ENCODE data around the gene LMAN2.

LMAN2 gene

DNA sequence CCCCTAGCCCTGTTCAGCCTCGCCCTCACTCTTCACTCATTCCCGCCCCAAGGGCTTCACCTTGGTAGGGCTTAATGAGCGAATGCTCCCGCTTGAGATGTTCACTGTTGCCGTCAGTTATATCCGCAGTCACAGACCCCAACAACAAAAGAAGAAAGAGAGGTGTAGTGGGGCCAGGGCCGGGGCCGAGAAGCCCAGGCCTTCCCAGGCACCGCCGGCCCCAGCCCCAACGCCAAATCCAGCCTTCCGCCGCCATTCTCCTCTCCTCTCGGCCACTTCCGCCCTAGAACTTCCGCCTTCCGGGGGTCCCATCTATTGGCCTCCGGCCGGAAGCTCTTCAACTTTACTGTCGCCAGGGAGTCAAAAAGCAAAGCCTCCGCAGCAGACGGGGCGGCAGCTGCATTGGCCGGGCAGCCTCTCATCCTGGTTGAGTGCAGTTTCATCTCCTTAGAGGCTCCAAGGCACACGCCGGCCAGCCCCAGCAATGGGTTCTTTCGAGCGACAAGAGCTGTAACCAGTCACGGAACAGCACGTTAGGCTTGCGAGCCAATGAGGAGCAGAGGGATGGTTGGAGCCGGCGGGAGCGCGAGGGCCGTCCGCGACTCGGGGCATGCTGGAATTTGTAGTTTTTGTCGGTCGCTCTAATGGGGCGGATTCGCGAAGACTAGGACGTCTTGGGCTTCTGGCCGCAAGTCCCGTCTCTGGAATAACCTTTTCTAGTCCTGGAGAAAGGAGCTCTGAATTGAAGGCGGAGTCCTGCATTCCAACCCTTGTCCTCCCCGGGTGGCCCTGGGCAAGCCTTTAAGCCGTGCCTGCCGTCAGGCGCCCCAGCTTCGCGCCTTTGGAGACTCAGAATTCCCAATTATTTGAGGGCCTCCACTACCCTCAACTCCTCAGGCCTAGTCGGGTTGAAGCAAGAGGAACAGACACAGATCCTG is at the start of gene LMAN2:
TSS of gene LMAN2 (minus strand) at position 277 of the 938 bp plus-strand sequence. CDS start at position 256, 21 bp downstream.
- peak; percentile 92 for DNase-seq
- Mint-ChIP-seq H3K36me3 (peaks cover 10 to 15% of the 10 kb centered on the region in 2 donors), H3K27me3 (no peaks in the 10 kb centered on the region), H3K4me3 (peak within 1 kb of the TSS; percentile 92 to 97), H3K9me3 (no peaks in the 10 kb centered on the region), H3K4me1 (peaks cover 29 to 69% of the 10 kb centered on the region in 2 donors), H3K27ac (peak within 1 kb of the TSS; percentile 100)
- peak; percentile 98 for ATAC-seq (replicated peaks)

- no peak for DNase-seq
Measured at GRCh38 chr5:177399997-177400868, 48.8 kb upstream of the LMAN2 start, which contains the start of gene PFN3. PFN3 (minus strand) TSS chr5:177400661; CDS start chr5:177400576, 85 bp downstream.

DNA sequence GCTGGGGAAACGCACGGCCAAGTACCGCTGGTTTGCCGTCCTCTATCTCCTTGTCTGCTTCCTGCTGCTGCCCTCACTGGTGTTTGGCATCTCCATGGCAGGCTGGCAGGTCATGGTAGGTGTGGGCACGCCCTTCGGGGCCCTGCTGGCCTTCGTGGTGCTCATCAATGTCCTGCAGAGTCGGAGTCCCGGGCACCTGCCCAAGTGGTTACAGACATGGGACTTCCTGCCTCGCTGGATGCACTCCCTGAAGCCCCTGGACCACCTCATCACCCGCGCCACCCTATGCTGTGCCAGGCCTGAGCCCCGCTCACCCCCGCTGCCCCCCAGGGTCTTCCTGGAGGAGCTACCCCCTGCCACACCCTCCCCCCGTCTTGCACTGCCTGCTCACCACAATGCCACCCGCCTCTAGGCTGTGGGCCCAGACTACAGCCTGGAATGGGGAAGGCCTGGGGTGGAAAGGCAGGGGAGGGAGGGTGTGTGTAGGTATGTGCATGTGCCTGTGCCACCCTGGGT is 46.5 kb upstream of the LMAN2 start:
- no peak overlapping the region for H3K27ac Mint-ChIP-seq
- no peak for ATAC-seq (replicated peaks)
- H3K4me3 Mint-ChIP-seq = no peak overlapping the region
- H3K36me3 Mint-ChIP-seq = no peaks in the 10 kb centered on the region
- peaks cover 9 to 16% of the 10 kb centered on the region in 2 donors for H3K4me1 Mint-ChIP-seq
- H3K9me3 Mint-ChIP-seq = no peaks in the 10 kb centered on the region
- H3K27me3 Mint-ChIP-seq = peaks cover 19 to 57% of the 10 kb centered on the region in 2 donors
- DNase-seq = no peak

More at GRCh38 chr5:177399997-177400868, 48.8 kb upstream of the LMAN2 start, which contains the start of gene PFN3:
- no peaks in the 10 kb centered on the region for H3K9me3 Mint-ChIP-seq
- H3K27me3 Mint-ChIP-seq = peaks cover 23 to 63% of the 10 kb centered on the region in 2 donors
- ATAC-seq (replicated peaks) = no peak
- peak within 1 kb of the TSS; percentile 16 for H3K27ac Mint-ChIP-seq
- peaks cover 19 to 27% of the 10 kb centered on the region in 2 donors for H3K4me1 Mint-ChIP-seq
- no peak within 1 kb of the TSS for H3K4me3 Mint-ChIP-seq
- H3K36me3 Mint-ChIP-seq = no peaks in the 10 kb centered on the region

- H3K27me3 Mint-ChIP-seq = peaks cover 12 to 46% of the 10 kb centered on the region in 2 donors
- no peaks in the 10 kb centered on the region for H3K9me3 Mint-ChIP-seq
- no peak for DNase-seq
- no peak overlapping the region for H3K27ac Mint-ChIP-seq
- H3K4me1 Mint-ChIP-seq = peaks cover 6 to 9% of the 10 kb centered on the region in 2 donors
- no peak for ATAC-seq (replicated peaks)
- no peak overlapping the region for H3K4me3 Mint-ChIP-seq
- H3K36me3 Mint-ChIP-seq = no peaks in the 10 kb centered on the region
Measured at GRCh38 chr5:177396807-177397206, 45.3 kb upstream of the LMAN2 start.

DNA sequence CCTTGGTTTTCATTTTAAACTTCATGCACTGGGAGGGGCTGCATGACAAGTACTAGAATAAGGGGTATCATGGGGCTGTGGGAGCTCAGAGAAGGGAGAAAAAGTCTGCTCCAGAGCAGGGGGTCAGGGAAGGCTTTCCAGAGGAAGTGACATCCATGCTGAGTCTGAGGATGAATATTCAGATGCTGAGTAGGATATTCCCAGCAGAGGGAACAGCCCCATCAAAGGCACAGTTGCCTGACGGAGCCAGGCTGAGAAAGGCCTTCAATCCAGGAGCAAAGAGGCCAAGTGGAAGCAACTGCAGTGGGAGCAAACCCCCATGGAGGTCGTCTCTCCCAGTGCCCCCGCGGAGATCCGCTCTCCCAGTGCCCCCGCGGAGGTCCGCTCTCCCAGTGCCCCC is 44.6 kb upstream of the LMAN2 start:
- no peaks in the 10 kb centered on the region for H3K9me3 Mint-ChIP-seq
- peaks cover 9 to 14% of the 10 kb centered on the region in 2 donors for H3K4me1 Mint-ChIP-seq
- H3K36me3 Mint-ChIP-seq = no peaks in the 10 kb centered on the region
- peaks cover 7 to 38% of the 10 kb centered on the region in 2 donors for H3K27me3 Mint-ChIP-seq
- ATAC-seq (replicated peaks) (no peak), DNase-seq (no peak)
- H3K4me3 Mint-ChIP-seq = no peak overlapping the region
- no peak overlapping the region for H3K27ac Mint-ChIP-seq

DNA sequence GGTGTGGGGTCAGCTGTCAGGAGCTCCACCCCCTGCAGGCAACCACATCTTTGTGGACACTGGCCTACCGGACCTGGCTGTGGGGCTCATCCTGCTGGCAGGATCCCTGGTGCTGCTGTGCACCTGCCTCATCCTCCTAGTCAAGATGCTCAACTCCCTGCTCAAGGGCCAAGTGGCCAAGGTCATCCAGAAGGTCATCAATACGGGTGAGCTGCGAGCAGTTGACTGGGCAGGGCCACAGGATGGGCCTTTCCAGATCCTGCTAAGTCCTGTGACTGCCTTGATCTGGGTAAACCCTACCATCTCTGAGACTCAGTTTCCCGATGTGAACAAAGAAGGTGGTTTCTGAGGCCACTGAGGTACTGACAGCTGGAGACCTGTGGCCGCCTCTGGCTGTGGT is 42.5 kb upstream of the LMAN2 start:
- no peaks in the 10 kb centered on the region for H3K36me3 Mint-ChIP-seq
- peaks cover 13 to 36% of the 10 kb centered on the region in 2 donors for H3K27me3 Mint-ChIP-seq
- H3K4me1 Mint-ChIP-seq = peaks cover 22 to 33% of the 10 kb centered on the region in 2 donors
- H3K9me3 Mint-ChIP-seq = no peaks in the 10 kb centered on the region
- DNase-seq = no peak
- no peak overlapping the region for H3K4me3 Mint-ChIP-seq
- H3K27ac Mint-ChIP-seq = no peak overlapping the region
- no peak for ATAC-seq (replicated peaks)

DNA sequence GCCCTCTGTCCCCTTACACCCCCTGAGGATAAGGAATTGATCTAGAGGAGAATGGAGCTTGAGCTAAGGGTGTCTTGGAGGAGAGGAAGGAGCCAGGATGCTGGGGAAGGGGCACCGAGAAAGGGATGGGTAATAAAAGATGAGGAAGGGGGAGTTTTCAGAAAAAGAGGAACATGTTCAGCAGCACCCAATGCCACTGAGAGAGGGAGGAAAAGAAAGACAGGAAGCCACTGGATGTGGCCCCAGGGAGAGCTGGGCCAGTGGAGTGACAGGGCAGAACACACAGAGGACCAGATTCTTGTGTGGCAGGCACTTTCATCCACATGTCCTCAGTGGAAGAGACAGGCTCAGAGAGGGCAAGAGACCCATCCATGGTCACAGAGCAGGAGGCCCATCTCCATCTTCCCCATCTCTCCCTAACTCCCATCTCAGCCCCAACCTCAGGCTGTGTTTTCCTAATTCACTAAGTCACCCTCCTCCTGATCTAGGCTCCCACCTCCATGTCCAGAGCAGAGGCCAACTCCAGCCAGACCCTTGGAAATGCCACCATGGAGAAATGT is 41.8 kb upstream of the LMAN2 start:
- H3K27ac Mint-ChIP-seq = peak overlapping the region; percentile 28
- DNase-seq = no peak

GRCh38 chr5:177392765-177393164 is 41.3 kb upstream of the LMAN2 start:
- no peaks in the 10 kb centered on the region for H3K9me3 Mint-ChIP-seq
- DNase-seq (no peak), ATAC-seq (replicated peaks) (no peak)
- peaks cover 17 to 34% of the 10 kb centered on the region in 2 donors for H3K27me3 Mint-ChIP-seq
- H3K36me3 Mint-ChIP-seq = no peaks in the 10 kb centered on the region
- peaks cover 22 to 33% of the 10 kb centered on the region in 2 donors for H3K4me1 Mint-ChIP-seq
- H3K4me3 Mint-ChIP-seq = no peak overlapping the region
- peak overlapping the region; percentile 28 for H3K27ac Mint-ChIP-seq

More for the DNA sequence above, 41.8 kb upstream of the LMAN2 start:
- no peak overlapping the region for H3K4me3 Mint-ChIP-seq
- H3K36me3 Mint-ChIP-seq = no peaks in the 10 kb centered on the region
- H3K4me1 Mint-ChIP-seq = peaks cover 22 to 33% of the 10 kb centered on the region in 2 donors
- no peaks in the 10 kb centered on the region for H3K9me3 Mint-ChIP-seq
- no peak for ATAC-seq (replicated peaks)
- H3K27me3 Mint-ChIP-seq = peaks cover 19 to 35% of the 10 kb centered on the region in 2 donors

- ATAC-seq (replicated peaks) (peak; percentile 90 to 95), DNase-seq (peak; percentile 74)
- H3K4me3 Mint-ChIP-seq = no peak overlapping the region
- H3K27me3 Mint-ChIP-seq = peaks cover 15 to 23% of the 10 kb centered on the region in 2 donors
- peak overlapping the region; percentile 75 for H3K27ac Mint-ChIP-seq
- no peaks in the 10 kb centered on the region for H3K36me3 Mint-ChIP-seq
- H3K9me3 Mint-ChIP-seq = no peaks in the 10 kb centered on the region
- H3K4me1 Mint-ChIP-seq = peaks cover 22 to 33% of the 10 kb centered on the region in 2 donors
Measured at GRCh38 chr5:177390363-177391300, 39.2 kb upstream of the LMAN2 start.

GRCh38 chr5:177389241-177390169 is 38.0 kb upstream of the LMAN2 start:
- H3K27me3 Mint-ChIP-seq = peaks cover 21 to 32% of the 10 kb centered on the region in 2 donors
- ATAC-seq (replicated peaks) (peak in 1 of 2 donors; percentile 16), DNase-seq (no peak)
- peaks cover 22 to 33% of the 10 kb centered on the region in 2 donors for H3K4me1 Mint-ChIP-seq
- H3K4me3 Mint-ChIP-seq = no peak overlapping the region
- no peaks in the 10 kb centered on the region for H3K36me3 Mint-ChIP-seq
- peak overlapping the region; percentile 49 for H3K27ac Mint-ChIP-seq
- H3K9me3 Mint-ChIP-seq = no peaks in the 10 kb centered on the region

DNA sequence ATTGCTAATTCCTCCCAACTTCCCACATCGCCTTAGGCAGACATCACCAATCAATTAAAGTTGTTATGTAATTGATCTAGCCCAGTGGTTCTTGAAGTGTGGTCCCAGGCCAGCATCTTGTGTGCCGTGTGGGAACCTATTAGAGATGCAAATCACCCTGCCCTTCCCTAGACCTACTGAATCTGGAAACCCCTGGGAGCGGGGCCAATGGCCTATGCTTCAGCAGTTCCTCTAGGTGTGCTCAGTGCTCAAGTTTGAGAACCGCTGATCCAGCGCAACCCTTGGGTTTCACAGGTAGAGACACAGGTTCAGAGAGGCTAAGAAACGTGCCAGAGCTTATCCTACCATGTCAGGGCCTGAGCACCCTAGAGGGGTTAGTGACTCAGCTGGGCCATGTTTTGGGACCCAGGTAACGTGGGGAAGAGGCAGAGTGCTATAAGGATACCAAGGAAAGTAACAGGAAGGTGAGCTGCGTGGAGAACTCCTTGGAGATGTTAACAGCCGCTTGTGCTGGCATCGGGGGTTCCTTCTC is 37.1 kb upstream of the LMAN2 start:
- peaks cover 22 to 33% of the 10 kb centered on the region in 2 donors for H3K4me1 Mint-ChIP-seq
- H3K4me3 Mint-ChIP-seq = no peak overlapping the region
- no peak for DNase-seq
- H3K27ac Mint-ChIP-seq = no peak overlapping the region
- peaks cover 25 to 38% of the 10 kb centered on the region in 2 donors for H3K27me3 Mint-ChIP-seq
- no peaks in the 10 kb centered on the region for H3K9me3 Mint-ChIP-seq
- no peak for ATAC-seq (replicated peaks)
- H3K36me3 Mint-ChIP-seq = no peaks in the 10 kb centered on the region

- Mint-ChIP-seq H3K27me3 (peaks cover 32 to 49% of the 10 kb centered on the region in 2 donors), H3K36me3 (no peaks in the 10 kb centered on the region), H3K4me3 (no peak overlapping the region), H3K4me1 (peaks cover 18 to 28% of the 10 kb centered on the region in 2 donors), H3K27ac (no peak overlapping the region), H3K9me3 (no peaks in the 10 kb centered on the region)
- ATAC-seq (replicated peaks) (no peak), DNase-seq (no peak)
Measured at GRCh38 chr5:177387405-177387804, 35.9 kb upstream of the LMAN2 start.

All from stimulated activated naive B cell treated with anti-CD40 and anti-IgM and Interleukin-4, amounts not matched to agents 10 μg/mL and 1 μg/mL and 100 μg/mL, for 72 hours (primary cell).